ENCODE results near the gene FBXL17. TPM values are rescaled to one million over a fixed set of nuclear protein-coding genes. Genes with fewer than 3 reads are reported as not detected.
A peak's percentile ranks its signal among the peaks of the same experiment; 100 is the strongest.

The FBXL17 gene
- total and polyA plus RNA-seq, 4 donors, result 30.0 to 58.0 (median 40.3) TPM

DNA sequence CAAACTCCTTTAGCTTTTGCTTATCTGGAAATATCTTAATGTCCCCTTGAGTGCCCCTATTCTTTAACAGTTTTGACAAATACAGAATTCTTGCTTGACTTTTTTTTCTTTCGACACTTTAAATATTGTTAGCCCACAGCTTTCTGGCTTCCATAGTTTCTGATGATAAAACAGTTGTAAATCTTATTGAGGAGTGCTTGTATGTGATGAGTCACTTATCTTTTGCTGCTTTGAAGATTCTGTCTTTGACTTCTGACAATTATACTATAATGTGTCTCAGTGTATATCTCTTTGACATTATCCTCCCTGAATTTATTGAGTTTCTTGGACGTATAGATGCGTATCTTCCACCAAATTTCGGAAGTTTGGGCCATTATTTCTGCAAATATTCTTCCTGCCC, 21.6 kb downstream of the FBXL17 start:
- WGBS (ENCODE audit: insufficient coverage), result no CpG with 5 or more reads among the region's 4 CpGs
- no peak overlapping the region for H3K27ac ChIP-seq (ENCODE audit: low read depth, low read length)
- DNase-seq (ENCODE audit: low read depth in 4 of 6, low spot score in 6 of 6), result no peak
- H3K4me3 ChIP-seq (ENCODE audit: low read depth, low read length), result no peak overlapping the region
- H3K4me1 ChIP-seq (ENCODE audit: control insufficient read depth, insufficient read depth, low read length), result no peaks in the 10 kb centered on the region
- no peaks in the 10 kb centered on the region for H3K27me3 ChIP-seq (ENCODE audit: control insufficient read depth, insufficient read depth, low read length)
- H3K9me3 ChIP-seq (ENCODE audit: control insufficient read depth, insufficient read depth, low read length), result no peaks in the 10 kb centered on the region
- no peaks in the 10 kb centered on the region for H3K36me3 ChIP-seq (ENCODE audit: control insufficient read depth, insufficient read depth, low read length)

DNA sequence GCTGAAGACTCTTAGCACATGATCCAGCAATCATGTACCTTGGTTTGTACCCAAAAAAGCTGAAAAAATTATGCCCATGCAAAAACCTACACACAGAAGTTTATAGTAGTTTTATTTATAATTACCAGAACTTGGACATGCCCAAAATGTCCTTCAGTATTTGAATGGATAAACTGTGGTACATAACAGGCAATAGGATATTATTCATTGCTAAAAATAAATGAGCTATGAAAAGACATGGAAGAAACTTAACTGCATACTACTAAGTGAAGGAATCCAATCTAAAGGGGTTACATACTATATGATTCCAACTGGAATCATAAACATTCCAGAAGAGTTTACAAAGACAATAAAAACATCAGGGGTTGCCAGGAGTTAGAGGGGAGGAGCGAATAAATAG, 25.6 kb downstream of the FBXL17 start:
- H3K36me3 ChIP-seq (ENCODE audit: control insufficient read depth, insufficient read depth, low read length), result no peaks in the 10 kb centered on the region
- H3K27ac ChIP-seq (ENCODE audit: low read depth, low read length), result no peak overlapping the region
- no peaks in the 10 kb centered on the region for H3K9me3 ChIP-seq (ENCODE audit: control insufficient read depth, insufficient read depth, low read length)
- no CpG with 5 or more reads among the region's 1 CpG for WGBS (ENCODE audit: insufficient coverage)
- H3K4me3 ChIP-seq (ENCODE audit: low read depth, low read length), result no peak overlapping the region
- no peaks in the 10 kb centered on the region for H3K4me1 ChIP-seq (ENCODE audit: control insufficient read depth, insufficient read depth, low read length)
- DNase-seq (ENCODE audit: low read depth in 4 of 6, low spot score in 6 of 6), result no peak
- no peaks in the 10 kb centered on the region for H3K27me3 ChIP-seq (ENCODE audit: control insufficient read depth, insufficient read depth, low read length)

DNA sequence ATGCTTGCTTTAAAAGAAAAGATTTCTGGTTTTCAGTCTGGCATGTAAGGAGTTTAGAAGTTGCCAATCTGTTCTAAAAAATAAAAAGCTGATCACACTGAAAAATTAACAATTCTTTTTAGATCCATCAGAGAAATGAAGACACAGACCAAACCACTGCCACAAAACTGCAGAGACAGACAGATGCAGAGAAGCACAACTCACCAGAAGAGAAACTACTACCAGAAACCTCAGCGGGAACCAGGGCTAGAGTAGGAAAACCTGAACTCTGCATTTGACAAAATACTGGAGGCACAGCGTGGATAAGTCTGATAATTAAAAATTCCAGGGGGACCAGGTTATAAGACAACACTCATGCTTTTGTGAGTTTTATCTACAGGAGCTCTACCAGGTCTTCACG, 28.8 kb downstream of the FBXL17 start:
- H3K36me3 ChIP-seq (ENCODE audit: control insufficient read depth, insufficient read depth, low read length), result no peaks in the 10 kb centered on the region
- WGBS (ENCODE audit: insufficient coverage), result 100% methylated on average over 1 of the region's 3 CpGs
- H3K9me3 ChIP-seq (ENCODE audit: control insufficient read depth, insufficient read depth, low read length), result no peaks in the 10 kb centered on the region
- DNase-seq (ENCODE audit: low read depth in 4 of 6, low spot score in 6 of 6), result no peak
- no peak overlapping the region for H3K4me3 ChIP-seq (ENCODE audit: low read depth, low read length)
- no peaks in the 10 kb centered on the region for H3K4me1 ChIP-seq (ENCODE audit: control insufficient read depth, insufficient read depth, low read length)
- H3K27me3 ChIP-seq (ENCODE audit: control insufficient read depth, insufficient read depth, low read length), result no peaks in the 10 kb centered on the region
- no peak overlapping the region for H3K27ac ChIP-seq (ENCODE audit: low read depth, low read length)

DNA sequence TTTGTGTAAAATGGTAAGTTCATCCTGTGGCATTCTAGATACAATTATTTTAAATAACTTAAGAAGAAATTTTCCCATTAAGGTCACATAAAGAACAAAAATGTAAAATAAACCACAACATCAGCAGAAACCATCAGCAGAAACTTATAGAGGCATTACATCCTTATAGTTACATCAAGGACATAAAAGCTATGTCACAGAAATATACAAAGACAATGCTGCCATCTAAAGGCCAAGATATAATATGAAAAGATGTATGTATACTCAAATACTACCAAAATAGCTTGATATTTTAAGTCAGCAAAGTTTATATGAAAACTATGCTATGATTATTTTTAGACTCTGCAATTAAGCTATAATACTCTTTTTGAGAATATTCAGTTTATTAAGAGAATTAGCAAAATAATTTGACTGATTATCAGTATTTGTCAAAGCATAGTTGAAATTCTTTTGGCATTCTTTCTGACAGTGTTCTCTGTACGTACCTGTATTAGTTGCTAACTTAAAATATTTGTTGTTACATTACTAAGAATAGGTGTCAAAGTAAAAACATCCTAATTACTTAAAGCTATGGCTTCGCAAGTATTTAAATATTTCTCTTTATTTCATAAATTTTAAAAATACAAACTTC, 36.2 kb downstream of the FBXL17 start:
- Histone ChIP-seq H3K4me3 (ENCODE audit: low read depth, low read length) (no peak overlapping the region), H3K4me1 (ENCODE audit: control insufficient read depth, insufficient read depth, low read length) (no peaks in the 10 kb centered on the region), H3K27me3 (ENCODE audit: control insufficient read depth, insufficient read depth, low read length) (no peaks in the 10 kb centered on the region), H3K27ac (ENCODE audit: low read depth, low read length) (no peak overlapping the region), H3K9me3 (ENCODE audit: control insufficient read depth, insufficient read depth, low read length) (no peaks in the 10 kb centered on the region), H3K36me3 (ENCODE audit: control insufficient read depth, insufficient read depth, low read length) (no peaks in the 10 kb centered on the region)
- peak in 5 of 6 donors; percentile 24 to 91 (median 33) for DNase-seq (ENCODE audit: low read depth in 4 of 6, low spot score in 6 of 6)
- no CpG with 5 or more reads among the region's 2 CpGs for WGBS (ENCODE audit: insufficient coverage)

DNA sequence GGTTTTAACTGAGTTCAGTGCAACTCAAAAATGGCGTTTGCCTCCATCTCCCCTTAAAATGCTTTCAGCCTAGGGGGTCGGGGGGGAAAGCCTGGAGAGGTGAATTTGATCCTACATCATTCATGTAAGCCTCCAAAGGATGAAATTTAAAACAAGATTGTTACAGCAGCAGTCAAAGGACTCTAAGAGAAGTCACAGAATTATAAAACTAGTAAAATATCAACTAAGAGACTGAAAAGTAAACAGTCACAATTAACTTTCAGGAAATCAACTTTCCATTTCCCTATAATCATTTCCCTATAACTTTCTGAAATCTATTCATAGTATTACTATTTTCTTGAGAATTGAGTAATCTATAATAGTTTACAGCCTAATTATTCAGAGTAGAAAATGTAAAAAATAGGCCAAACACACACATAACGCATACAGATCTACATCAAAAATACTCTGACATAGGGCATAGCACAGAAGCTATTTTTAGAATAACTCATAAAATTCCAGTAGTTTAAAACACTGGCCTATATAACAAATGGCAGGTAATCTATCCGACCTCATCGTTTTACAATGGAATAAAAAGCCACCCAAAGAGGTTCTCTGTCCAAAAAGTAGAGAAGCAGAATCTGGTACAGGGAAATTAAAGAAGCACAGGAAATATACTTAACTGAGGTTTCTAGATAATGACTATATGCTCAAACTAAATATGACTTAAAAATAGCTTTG, 37.6 kb downstream of the FBXL17 start:
- no peak overlapping the region for H3K27ac ChIP-seq (ENCODE audit: low read depth, low read length)
- no peaks in the 10 kb centered on the region for H3K4me1 ChIP-seq (ENCODE audit: control insufficient read depth, insufficient read depth, low read length)
- no peaks in the 10 kb centered on the region for H3K9me3 ChIP-seq (ENCODE audit: control insufficient read depth, insufficient read depth, low read length)
- no peaks in the 10 kb centered on the region for H3K36me3 ChIP-seq (ENCODE audit: control insufficient read depth, insufficient read depth, low read length)
- no CpG with 5 or more reads among the region's 5 CpGs for WGBS (ENCODE audit: insufficient coverage)
- no peak overlapping the region for H3K4me3 ChIP-seq (ENCODE audit: low read depth, low read length)
- DNase-seq (ENCODE audit: low read depth in 4 of 6, low spot score in 6 of 6), result no peak
- H3K27me3 ChIP-seq (ENCODE audit: control insufficient read depth, insufficient read depth, low read length), result no peaks in the 10 kb centered on the region

- Histone ChIP-seq H3K4me1 (ENCODE audit: control insufficient read depth, insufficient read depth, low read length) (no peaks in the 10 kb centered on the region), H3K27ac (ENCODE audit: low read depth, low read length) (no peak overlapping the region), H3K27me3 (ENCODE audit: control insufficient read depth, insufficient read depth, low read length) (no peaks in the 10 kb centered on the region), H3K9me3 (ENCODE audit: control insufficient read depth, insufficient read depth, low read length) (no peaks in the 10 kb centered on the region), H3K36me3 (ENCODE audit: control insufficient read depth, insufficient read depth, low read length) (no peaks in the 10 kb centered on the region), H3K4me3 (ENCODE audit: low read depth, low read length) (no peak overlapping the region)
- WGBS (ENCODE audit: insufficient coverage), result no CpG with 5 or more reads among the region's 1 CpG
- DNase-seq (ENCODE audit: low read depth in 4 of 6, low spot score in 6 of 6), result no peak
These were observed 40.0 kb downstream of the FBXL17 start for GRCh38 chr5:108341866-108342265.

GRCh38 chr5:108340131-108340530, 41.8 kb downstream of the FBXL17 start:
- 95% methylated on average over 3 of the region's 8 CpGs for WGBS (ENCODE audit: insufficient coverage)
- H3K27me3 ChIP-seq (ENCODE audit: control insufficient read depth, insufficient read depth, low read length), result no peaks in the 10 kb centered on the region

DNA sequence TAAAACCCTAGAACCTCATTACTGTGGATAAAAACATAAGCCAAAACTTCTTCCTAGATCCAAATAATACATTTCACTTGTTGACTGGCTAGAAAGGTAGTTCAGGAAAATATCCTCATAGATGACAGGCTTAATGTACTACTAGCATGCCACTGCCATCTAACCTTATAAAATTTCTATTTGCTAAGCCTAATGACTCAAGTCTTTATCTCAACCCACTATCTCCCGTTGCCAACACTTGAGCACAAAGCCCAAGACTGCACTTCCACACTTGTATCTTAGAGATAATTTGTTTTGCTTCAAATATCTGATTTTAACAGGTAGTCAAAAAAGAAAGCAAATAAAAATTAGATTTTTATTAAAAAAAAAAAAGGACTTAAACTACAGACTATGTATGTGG, 42.7 kb downstream of the FBXL17 start:
- Histone ChIP-seq H3K27ac (ENCODE audit: low read depth, low read length) (no peak overlapping the region), H3K9me3 (ENCODE audit: control insufficient read depth, insufficient read depth, low read length) (no peaks in the 10 kb centered on the region), H3K27me3 (ENCODE audit: control insufficient read depth, insufficient read depth, low read length) (no peaks in the 10 kb centered on the region), H3K4me3 (ENCODE audit: low read depth, low read length) (no peak overlapping the region), H3K4me1 (ENCODE audit: control insufficient read depth, insufficient read depth, low read length) (no peaks in the 10 kb centered on the region), H3K36me3 (ENCODE audit: control insufficient read depth, insufficient read depth, low read length) (no peaks in the 10 kb centered on the region)
- no CpG with 5 or more reads among the region's 1 CpG for WGBS (ENCODE audit: insufficient coverage)
- DNase-seq (ENCODE audit: low read depth in 4 of 6, low spot score in 6 of 6), result no peak

More at GRCh38 chr5:108340131-108340530, 41.8 kb downstream of the FBXL17 start:
- H3K4me1 ChIP-seq (ENCODE audit: control insufficient read depth, insufficient read depth, low read length), result no peaks in the 10 kb centered on the region
- no peak overlapping the region for H3K27ac ChIP-seq (ENCODE audit: low read depth, low read length)
- H3K9me3 ChIP-seq (ENCODE audit: control insufficient read depth, insufficient read depth, low read length), result no peaks in the 10 kb centered on the region
- no peaks in the 10 kb centered on the region for H3K36me3 ChIP-seq (ENCODE audit: control insufficient read depth, insufficient read depth, low read length)
- no peak overlapping the region for H3K4me3 ChIP-seq (ENCODE audit: low read depth, low read length)
- no peak for DNase-seq (ENCODE audit: low read depth in 4 of 6, low spot score in 6 of 6)

DNA sequence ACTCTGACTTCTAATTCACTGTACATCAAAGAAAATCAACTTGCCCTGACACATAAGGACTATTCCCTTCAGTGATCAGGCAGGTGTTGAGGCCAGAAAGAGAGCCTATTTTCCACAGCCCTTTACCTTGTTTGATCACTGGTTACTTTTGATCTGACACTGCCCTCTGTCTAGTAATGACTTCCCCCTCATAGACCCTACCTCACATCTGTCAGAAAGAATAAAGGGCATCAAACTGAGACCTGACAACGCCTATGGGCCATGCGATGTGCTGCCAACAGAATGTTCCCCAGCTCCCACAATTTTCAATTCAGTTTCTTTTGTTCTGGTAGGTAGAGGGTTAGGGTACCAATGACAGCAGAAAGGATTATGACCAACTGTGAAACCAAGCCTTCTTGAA, 47.7 kb downstream of the FBXL17 start:
- Histone ChIP-seq H3K9me3 (ENCODE audit: control insufficient read depth, insufficient read depth, low read length) (no peaks in the 10 kb centered on the region), H3K36me3 (ENCODE audit: control insufficient read depth, insufficient read depth, low read length) (no peaks in the 10 kb centered on the region), H3K27ac (ENCODE audit: low read depth, low read length) (no peak overlapping the region), H3K4me1 (ENCODE audit: control insufficient read depth, insufficient read depth, low read length) (no peaks in the 10 kb centered on the region), H3K27me3 (ENCODE audit: control insufficient read depth, insufficient read depth, low read length) (no peaks in the 10 kb centered on the region), H3K4me3 (ENCODE audit: low read depth, low read length) (no peak overlapping the region)
- WGBS (ENCODE audit: insufficient coverage), result no CpG with 5 or more reads among the region's 2 CpGs
- DNase-seq (ENCODE audit: low read depth in 4 of 6, low spot score in 6 of 6), result no peak

- no peaks in the 10 kb centered on the region for H3K9me3 ChIP-seq (ENCODE audit: control insufficient read depth, insufficient read depth, low read length)
- no peaks in the 10 kb centered on the region for H3K36me3 ChIP-seq (ENCODE audit: control insufficient read depth, insufficient read depth, low read length)
- no peaks in the 10 kb centered on the region for H3K27me3 ChIP-seq (ENCODE audit: control insufficient read depth, insufficient read depth, low read length)
- no peaks in the 10 kb centered on the region for H3K4me1 ChIP-seq (ENCODE audit: control insufficient read depth, insufficient read depth, low read length)
- H3K4me3 ChIP-seq (ENCODE audit: low read depth, low read length), result no peak overlapping the region
- no peak overlapping the region for H3K27ac ChIP-seq (ENCODE audit: low read depth, low read length)
- DNase-seq (ENCODE audit: low read depth in 4 of 6, low spot score in 6 of 6), result no peak
These were observed 54.9 kb downstream of the FBXL17 start for GRCh38 chr5:108326982-108327381.
